Right lung (tissue), 5 donors: ENCODE data around the gene CD79B. TPM values are rescaled to one million over a fixed set of nuclear protein-coding genes. Genes with fewer than 3 reads are reported as not detected.

Experiments used
- DNase-seq, 2 donors: peaks; one replicate each; pipeline ENCODE4 v3.0.0-alpha.2; 2013
- polyA plus RNA-seq, 5 donors: library from polyadenylated mRNA; unstranded; fragments of 120-200 nt; gene quantifications; one replicate each; pipeline versions ENCODE4 v1.2.1 to v1.2.3, GENCODE V29; 2013; ENCODE audit warnings: inconsistent platforms in 1 of 5, low replicate concordance in 1 of 5; ENCODE audit not compliant: insufficient read length in 5 of 5, insufficient read depth in 1 of 5

Gene CD79B
- polyA plus RNA-seq, 5 donors: 1.0 to 4.2 (median 1.9) TPM

DNA sequence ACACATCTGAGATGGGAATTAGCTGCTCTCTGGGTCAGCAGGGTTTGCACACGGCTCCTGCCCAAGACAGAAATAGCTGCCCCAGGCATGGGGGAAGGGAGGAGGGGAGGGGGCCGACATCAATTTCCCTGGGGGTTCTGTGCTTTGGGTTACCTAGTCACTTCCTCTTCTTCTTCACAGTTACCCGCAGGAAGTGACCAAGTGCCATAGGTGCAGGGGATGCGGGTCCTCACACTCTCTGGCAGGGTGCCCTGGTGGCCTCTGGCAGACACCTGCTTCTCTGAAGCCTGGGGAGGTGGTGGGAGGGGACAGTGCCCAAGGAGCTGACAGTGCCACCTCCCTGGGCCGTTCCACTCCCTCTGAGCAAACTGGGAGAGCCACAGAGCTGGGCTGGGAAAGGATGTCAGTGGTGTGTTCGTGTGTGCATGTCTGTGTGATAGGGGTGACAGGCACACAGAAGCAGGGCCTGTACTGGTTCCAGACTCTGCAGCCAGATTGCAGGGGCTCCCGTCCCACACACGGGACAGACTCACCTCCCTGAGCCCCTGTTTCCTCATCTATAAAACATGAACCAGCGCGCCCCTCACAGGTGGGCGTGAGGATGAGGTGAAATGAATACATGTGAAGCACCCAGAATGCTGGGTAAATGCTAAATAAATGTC lies 22.4 kb upstream of the CD79B start:
- no peak for DNase-seq

DNA sequence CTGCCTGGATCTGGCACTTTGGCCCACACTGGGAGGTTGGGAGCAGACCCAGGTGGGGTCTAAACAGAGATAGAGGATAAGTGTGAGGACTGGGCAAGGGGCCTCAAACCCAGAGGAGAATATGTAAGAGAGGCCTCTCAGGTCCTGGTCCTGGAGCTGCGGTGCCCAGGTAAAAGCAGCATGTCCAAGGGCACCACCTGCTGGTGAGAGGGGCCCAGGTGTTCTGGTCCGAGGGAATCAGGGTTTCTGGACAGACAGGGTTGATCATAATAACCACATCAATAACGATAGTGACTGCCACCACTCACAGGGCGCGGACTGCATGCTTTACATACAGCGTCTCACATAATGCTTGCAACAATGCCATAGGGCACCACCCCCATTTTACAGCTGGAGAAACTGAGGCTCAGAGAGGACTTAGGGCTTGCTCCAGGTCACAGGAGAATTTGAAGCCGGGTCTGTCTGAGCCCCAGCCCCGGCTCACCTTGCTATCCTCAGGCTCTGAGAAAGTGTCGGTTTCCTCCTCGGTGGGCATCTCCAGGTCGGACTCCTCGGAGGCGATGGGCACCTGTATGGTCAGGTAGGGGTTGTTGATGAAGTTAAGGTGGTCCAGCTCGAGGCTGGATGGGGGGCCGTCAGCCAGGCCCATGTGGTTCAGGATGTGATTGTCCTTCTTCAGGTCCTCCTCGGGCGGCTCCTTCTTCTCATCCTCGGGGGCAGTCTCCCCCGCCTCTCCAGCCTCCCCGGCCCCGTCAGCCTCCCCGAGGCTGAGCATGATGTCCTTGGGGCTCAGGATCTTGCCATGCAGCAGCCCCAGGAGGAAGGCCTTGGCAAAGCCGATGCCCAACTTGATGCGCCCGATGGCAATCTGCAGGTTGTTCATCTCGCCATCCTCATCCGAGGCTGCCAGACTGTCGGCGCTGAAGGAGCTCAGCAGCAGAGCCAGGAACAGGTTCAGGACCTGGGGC lies 19.1 kb upstream of the CD79B start:
- DNase-seq: no peak

DNA sequence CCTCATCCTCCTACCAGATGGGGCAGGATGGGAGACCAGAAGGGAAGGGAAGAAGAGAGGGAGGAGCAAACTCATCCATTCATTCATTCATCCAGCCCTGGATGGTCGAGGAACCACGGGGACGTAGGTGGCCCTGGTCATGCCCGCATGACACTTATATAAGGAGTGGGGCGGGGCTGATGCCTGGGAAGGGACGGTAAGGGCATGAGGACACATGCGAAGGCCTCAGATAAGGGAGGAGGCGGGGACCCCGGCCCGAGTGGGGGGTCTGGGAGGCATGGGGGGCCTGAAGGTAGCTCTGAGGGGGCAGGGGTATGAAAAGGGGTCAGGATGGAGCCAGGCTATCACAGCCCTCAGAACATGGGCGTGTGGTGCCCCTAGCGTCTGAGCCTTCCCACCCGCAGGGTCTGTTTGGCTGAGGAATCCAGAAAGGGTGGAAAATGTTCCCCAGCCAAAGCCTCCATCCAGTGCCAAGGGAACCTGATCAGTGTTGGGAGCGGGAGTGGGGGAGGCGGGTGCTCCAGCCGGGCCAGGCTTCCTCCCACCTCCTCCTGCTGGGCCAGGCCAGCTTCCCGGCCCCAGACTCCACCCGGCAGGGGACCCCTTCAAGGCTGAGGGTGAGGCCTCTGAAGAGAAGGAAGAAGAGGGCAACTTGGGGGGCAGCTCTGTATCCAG lies 17.6 kb upstream of the CD79B start:
- no peak for DNase-seq

DNA sequence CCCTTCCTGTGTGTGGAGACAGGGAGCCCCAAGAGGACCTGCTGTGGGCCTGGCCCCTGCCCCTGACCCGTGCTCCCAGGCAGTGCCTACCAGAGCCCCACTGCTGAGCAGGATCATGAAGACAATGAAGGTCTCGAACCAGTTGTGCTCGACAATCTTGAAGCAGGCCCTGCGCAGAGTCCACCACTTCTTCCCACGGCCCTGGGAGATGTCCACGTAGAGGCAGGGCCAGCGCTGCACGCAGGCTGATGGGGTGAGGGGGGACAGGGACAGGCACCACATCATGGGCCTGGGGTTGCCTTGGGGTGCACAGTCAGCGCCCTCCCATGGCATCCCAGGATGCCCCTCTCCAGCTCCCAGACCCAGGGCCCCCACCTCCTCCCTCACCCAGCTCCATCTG lies 16.4 kb upstream of the CD79B start:
- no peak for DNase-seq

DNA sequence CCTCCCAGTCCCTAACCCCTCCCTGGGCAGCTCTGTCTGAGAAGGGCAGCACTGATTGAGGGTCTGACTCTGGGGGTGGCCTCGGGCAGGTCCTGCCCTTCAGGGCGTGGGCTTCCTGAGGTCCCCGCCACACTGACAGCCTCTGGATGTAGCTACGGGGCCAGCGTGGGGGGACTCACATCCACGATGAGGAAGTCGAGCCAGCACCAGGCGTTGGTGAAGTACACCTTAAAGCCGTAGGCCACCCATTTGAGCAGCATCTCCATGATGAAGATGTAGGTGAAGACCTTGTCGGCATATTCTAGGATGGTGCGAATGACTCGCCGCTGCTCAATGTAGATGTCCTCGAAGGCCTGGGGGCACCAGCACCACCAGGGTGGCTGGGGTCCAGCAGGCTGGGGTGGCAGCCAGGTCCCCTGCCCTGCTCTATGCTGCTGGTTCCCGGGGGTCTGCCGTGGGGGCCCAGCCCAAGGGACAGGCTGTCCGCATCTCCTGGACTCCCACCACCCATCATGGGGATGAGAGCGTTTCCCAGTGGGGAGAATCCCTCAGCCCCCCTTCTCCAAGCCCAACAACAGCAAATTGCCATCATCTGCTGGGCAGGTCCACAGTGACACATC lies 15.7 kb upstream of the CD79B start:
- DNase-seq: no peak

DNA sequence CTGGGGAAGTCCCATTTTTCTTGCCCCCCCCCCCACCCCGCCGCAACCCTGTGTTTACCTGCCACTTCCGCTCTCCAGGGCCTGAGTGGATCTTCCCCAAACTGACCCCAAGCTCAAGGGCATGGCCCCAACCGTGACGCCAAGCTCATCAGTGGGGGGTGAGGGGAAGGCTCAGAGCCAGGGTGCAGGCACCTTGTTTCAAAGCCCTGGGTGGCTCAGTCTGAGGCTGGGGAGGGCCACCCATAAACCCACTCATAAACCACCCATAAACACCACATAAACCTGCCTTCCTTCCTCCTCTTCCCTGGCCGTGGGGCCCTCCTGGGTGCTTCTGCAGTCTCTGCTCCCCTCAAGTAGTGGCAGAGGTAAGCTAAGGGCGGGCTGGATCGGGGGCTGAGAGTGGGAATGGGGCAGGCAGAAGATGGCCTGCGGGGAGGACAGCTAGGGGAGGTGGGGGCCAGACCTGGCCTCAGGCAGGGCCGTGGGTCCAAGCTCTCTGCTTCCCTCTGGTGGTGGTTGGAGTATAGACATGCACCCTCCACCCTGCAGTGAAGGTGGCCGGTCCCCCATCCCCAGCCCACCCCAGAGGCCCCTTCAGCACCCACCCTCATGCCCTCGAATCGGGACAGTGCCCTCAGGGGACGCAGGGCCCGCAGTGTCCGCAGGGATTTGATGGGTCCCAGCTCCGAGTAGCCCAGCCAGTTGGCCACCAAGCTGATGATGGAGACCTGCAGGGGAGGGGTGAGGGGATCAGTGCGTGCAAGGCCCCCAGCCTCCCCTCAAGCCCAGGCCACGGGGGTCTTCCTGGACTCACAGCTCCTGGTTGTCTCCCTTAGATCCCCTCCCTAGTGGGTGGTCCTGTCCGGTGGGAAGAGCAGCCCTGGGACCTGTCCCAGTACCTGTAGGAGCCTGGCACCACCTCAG lies 14.6 kb upstream of the CD79B start:
- peak; percentile 24 to 27 for DNase-seq

DNA sequence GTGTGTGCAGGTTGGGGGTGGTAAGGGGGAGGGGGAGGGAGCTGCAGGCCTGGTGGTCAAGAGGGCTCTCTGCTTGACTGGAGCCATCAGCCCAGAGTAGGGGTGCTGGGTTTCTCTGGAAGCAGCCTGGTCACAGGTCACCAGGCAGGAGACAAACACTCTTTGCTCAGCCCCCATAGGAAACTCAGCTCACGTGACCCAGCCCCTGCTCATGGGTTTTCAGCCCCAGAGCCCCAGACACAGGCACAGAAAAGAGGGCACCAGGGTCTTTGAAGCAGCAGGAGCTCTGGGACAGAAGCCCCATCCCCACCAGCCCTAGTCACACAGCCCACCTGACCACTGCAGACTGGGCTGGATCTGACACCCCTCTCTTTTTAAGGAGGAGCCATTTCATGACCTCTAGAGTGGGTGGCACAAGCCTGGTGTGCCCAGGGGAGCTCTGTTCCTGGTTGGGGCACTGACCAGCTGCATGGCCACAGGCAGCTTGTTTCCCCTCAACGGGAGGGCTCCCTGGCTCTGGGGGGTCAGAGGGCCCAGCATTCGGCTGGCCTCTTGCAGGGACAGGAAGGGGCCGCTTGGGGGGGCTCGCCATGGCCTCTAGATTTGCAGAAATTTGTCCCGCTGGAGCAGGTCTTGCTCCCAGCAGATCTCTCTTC lies 13.8 kb upstream of the CD79B start:
- DNase-seq: no peak

GRCh38 chr17:63944736-63945499 lies 12.8 kb upstream of the CD79B start:
- no peak for DNase-seq

DNA sequence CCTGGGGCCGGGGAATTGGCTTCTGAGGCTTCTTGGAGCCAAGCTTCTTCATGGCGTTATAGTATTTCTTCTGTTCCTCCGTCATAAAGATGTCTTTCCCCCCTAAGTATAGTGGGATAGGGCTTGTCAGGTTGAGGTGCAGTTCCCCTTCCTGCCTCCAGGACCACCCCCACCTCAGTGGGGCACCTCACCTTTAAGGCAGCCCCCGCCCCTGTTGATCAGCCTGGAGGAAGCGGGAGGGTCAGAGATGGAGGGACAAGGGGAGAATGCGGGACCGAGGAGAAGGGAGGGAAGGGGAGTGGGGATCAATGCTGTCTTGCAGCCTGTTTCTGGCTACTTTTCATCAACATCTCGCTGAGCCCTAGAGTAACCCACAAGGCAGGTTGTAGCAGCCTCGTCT lies 11.6 kb upstream of the CD79B start:
- DNase-seq: no peak

DNA sequence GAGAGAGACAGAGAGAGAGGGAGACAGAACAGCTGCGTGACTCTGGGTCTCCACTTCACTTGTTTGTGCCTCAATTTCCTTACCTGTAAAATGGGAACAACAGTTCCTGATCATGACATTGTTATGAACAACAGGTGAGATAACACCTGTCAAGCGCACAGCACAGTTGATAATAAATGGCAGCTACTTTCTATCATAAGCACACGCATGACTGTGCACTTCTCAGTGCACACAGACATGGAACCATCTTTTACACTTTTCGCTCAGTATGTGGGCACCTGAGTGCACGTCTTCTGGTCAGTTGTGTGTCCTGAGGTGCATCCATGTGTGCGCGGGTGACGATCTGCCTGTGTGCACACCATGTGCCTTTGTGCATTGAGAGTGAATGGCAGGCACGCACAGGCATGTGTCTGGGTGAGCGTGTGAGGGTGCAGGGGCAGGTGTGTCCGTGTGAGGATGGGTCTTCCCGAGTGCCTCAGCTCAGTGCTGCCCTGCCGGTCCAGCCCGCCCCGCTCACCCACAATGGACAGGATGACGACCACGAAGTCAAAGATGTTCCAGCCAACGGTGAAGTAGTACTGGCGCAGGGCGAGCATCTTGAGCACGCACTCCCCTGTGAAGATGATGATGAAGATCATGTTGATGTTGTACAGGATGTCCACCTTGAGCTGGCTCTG lies 10.3 kb upstream of the CD79B start:
- DNase-seq: no peak

DNA sequence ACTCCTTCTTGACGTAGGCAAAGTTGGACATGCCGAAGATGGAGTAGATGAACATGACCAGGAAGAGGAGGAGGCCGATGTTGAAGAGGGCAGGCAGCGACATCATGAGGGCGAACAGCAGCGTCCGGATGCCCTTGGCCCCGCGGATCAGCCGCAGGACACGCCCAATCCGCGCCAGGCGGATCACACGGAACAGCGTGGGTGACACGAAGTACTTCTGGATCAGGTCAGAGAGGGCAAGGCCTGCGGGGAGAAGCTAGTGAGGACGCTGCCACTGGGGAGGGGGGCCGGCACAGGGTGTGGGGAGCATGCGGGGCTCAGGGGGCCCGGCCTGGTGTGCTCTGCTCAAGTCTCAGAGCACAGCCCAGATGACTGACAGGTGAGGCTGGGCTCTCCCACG lies 9.6 kb upstream of the CD79B start:
- no peak for DNase-seq

- DNase-seq: no peak
Measured at GRCh38 chr17:63941162-63941561, 9.0 kb upstream of the CD79B start.

DNA sequence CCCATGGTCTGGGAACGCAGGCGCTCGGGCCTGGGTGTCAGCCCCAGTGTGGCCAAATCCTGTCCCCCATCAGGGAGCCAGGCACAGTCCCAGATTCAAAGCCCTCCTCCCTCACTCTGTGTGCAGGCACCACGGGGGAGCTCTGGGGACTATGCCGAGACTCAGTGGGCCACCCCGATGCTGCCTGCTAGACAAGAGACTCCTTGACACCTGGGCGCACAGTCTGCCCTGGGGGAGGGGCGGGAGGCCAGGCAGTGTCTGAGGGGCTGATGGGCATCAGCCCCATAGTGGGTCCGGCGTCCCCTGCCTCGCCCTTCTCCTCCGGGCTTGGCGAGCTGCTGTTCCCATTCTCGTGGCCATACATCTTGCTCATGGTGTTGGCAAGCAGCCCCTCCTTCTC lies 8.5 kb upstream of the CD79B start:
- DNase-seq: no peak

DNA sequence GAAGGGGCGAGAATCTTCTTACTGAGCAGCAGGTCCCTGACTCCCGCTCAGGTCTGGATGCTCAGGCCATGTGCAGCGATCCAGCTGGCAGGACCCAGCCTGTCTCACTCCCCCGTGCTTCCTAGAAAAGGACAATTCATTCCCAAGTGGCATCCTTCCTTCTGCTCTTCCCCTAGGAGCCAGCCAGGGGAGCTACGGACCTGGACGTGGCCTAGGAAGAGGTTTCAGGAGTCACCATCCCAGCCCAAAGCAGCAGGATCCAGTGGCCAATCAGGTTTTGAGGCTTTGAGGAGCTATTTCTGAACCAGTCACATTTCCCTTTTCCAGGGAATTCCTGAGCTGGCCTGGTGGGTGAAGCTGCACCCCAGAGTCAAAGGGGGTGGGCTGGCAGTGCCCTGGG lies 7.8 kb upstream of the CD79B start:
- DNase-seq: no peak

GRCh38 chr17:63939401-63939800 lies 7.3 kb upstream of the CD79B start:
- no peak for DNase-seq

DNA sequence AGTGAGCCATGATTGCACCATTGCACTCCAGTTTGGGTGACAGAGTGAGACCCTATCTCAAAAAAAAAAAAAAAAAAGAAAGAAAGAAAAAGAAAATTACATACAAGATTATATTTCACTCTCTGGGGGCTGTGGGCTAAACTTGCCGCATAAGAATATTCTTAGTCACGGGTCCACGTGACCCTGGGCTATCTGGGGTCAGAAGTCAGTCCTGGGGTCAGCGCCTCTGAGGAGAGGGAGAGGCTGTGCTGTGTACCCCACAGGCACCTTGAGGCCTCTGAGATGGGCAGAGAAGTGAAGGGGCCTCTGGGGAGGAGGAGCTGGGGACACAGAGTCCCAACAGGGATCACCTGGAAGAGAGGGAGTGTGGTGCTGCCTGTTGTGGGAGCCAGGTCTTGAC lies 5.8 kb upstream of the CD79B start:
- DNase-seq: no peak

DNA sequence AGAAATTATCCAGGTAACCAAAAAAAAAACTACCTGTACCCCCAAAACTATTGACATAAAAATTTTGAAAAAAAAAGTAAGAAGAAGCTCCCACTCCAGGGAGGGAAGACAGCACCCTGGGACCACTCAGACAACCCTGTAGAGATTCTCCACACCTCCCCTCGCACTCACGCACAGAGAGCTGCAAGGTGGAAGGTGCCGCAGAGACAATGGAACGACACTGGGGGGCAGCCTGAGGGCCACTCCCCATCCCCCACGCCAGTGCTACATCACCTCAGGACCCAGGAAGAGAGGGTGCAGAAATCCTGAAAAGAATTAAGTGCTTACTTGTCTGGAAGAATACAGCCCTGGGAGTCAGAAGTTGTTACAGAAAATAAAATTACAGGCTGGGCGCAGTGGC lies 5.2 kb upstream of the CD79B start:
- DNase-seq: no peak

DNA sequence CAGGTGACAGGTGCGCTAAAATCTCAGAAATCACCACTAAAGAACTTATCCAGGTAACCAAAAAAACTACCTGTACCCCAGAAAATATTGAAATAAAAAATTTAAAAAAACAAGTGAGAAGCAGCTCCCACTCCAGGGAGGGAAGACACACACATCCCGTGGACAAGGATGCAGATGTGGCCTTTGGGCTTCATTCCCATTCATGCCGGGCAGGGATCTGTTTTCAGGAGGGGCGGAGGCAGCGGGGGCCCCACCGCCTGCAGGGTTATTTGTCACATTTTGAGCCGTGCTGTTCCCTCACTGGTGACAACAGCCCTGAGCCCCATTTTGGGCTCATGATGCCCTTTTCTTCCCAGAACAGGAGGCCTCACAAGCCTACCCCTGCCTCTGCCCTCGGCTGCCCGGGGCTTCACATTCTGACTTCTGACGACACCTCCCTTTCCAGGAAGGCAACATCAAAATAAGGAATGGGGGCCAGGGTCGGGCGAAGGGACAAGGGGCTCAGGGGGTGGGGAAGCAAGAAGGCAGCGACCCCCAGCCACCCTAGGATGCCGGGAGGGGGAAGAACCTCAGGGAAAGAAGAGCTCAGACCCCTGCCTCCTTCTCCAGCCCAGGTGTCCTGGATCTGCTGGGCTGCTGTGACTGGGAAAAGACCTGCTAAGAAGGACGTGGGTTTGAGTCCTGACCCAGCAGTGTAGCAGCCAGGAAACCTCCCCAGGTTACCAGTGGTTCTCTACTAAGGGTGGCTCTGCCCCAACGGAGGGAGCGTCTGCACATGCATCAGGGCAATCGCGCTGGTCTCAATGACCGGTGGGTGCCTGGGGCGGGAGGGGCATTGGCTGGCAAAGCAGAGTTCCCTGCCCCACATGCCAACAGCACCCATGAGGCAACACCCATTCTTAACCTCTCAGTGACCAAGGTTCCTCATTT lies 2.3 kb upstream of the CD79B start:
- DNase-seq: no peak
